Heart right ventricle (tissue), 16 donors: ENCODE data around the gene ALPK1. TPM values are rescaled to one million over a fixed set of nuclear protein-coding genes. Genes with fewer than 3 reads are reported as not detected.

Experiments used
- ATAC-seq, 8 donors: fragments of 200-7000 bp; cut with Tn5 transposase; one replicate each; pipeline ENCODE4 v1.9.1; 2020; ENCODE audit warnings: mild to moderate bottlenecking in 8 of 8, moderate library complexity in 8 of 8, moderate number of reproducible peaks in 1 of 8
- DNase-seq, 2 donors: peaks; one replicate each; pipeline ENCODE4 v3.0.0-alpha.2; 2020
- H3K27ac ChIP-seq, 10 donors: fragments of 200-600 bp; sonication (generic) in 2 of 10; one replicate each; pipeline versions ENCODE4 v1.5.0 to v1.8.0; 2020 to 2022; ENCODE audit warnings: mild to moderate bottlenecking in 3 of 10
- H3K27me3 ChIP-seq, 7 donors: fragments of 200-600 bp; one replicate each; pipeline ENCODE4 v1.8.0; 2021 to 2022; ENCODE audit warnings: mild to moderate bottlenecking in 2 of 7
- H3K36me3 ChIP-seq, 9 donors: fragments of 200-600 bp; sonication (generic) in 1 of 9; one replicate each; pipeline versions ENCODE4 v1.5.0 to v1.8.0; 2020 to 2022; ENCODE audit warnings: mild to moderate bottlenecking in 2 of 9
- H3K4me1 ChIP-seq, 9 donors: fragments of 200-600 bp; sonication (generic) in 1 of 9; one replicate each; pipeline versions ENCODE4 v1.5.0 to v1.8.0; 2020 to 2022; ENCODE audit warnings: mild to moderate bottlenecking in 4 of 9
- H3K4me3 ChIP-seq, 10 donors: fragments of 200-600 bp; sonication (generic) in 2 of 10; one replicate each; pipeline versions ENCODE4 v1.5.0 to v1.8.0; 2020 to 2022; ENCODE audit warnings: mild to moderate bottlenecking in 7 of 10, moderate library complexity in 2 of 10
- H3K9me3 ChIP-seq, 11 donors: fragments of 200-600 bp in 10 of 11; sonication (generic) in 2 of 11; one replicate each; pipeline versions ENCODE4 v1.5.0 to v1.8.0; 2013 to 2022; ENCODE audit warnings: mild to moderate bottlenecking in 2 of 11, control low read depth in 1 of 11, moderate library complexity in 1 of 11
- WGBS, 2 donors: extraction: QIAGEN DNeasy Blood & Tissue Kit; methylation state at CpG; one replicate each; pipeline ENCODE4 v1.1.7; 2013; ENCODE audit warnings: inconsistent platforms in 1 of 2; 5-methylcytosine and 5-hydroxymethylcytosine counted together
- intact Hi-C, 10 donors: fragments of 100-400 bp; cut with DNase I; formaldehyde crosslinking; loops; one replicate each; pipeline versions ENCODE4 v1.11.1 to v1.14.2; 2022
- polyA plus RNA-seq, 2 donors: library from polyadenylated mRNA; stranded (reverse); fragments of 200-250 nt; gene quantifications; one replicate each; pipeline ENCODE4 v1.2.3, GENCODE V29; 2013
- total RNA-seq, 10 donors: library from RNA; stranded (reverse); fragmentation: NEBNext Ultra II Directional in 3 of 10; extraction: Animal tissue kit (Norgen Biotek cat#: 25700) in 3 of 10; gene quantifications; one replicate each; pipeline versions ENCODE4 v1.2.1 to v1.2.4, GENCODE V29; 2021 to 2023
- TF ChIP-seq, protein P1 (sequence below), 9 donors: fragments of 200-600 bp; sonication (generic) in 2 of 9; IDR thresholded peaks; one replicate each; pipeline versions ENCODE4 v1.5.0 to v1.8.0; 2021 to 2022; ENCODE audit warnings: antibody characterized with exemption in 9 of 9, mild to moderate bottlenecking in 5 of 9, moderate library complexity in 1 of 9
- donor health status: Arrhythmogenic right ventricular cardiomyopathy.
- donor health status: ischemic (EF 13 %, LVEDD 7.1; RV severe dilation, severe dysfunction).
- donor health status: healthy with polysubstance abuse.
- donor health status: DM: no; HTN: yes; CAD: no.
- donor health status: DM: no; HTN: no; CAD: no.
- donor health status: ischemic (EF 25% LVEDD 6.9; RV normal size, moderate dysfunction).
- donor health status: ischemic (EF 25% LVEDD 5.7; RV mildly dilated, moderate dysfunction).
- donor health status: healthy.
- donor health status: DM: yes; HTN: yes; CAD: no.
- donor health status: Ischemic cardiomyopathy.
- donor health status: ischemic (EF 35%, LVEDD 5.7; RV mildly dilated, moderate dysfunction).
- donor health status: nonischemic (EF 11% LVEDD 7.7; RV severe dilation, severe dysfunction).
- donor health status: DM: yes; HTN: yes; CAD: no.
- donor health status: PGD.
- donor health status: ischemic (EF 29% LVEDD 5.4; RV normal size, mild dysfunction).
- donor health status: nonischemic (EF 23%, LVEDD 6.1; RV moderate dilation, normal function).

Gene ALPK1
- total and polyA plus RNA-seq, 12 donors: 1.1 to 11.0 (median 4.4) TPM

DNA sequence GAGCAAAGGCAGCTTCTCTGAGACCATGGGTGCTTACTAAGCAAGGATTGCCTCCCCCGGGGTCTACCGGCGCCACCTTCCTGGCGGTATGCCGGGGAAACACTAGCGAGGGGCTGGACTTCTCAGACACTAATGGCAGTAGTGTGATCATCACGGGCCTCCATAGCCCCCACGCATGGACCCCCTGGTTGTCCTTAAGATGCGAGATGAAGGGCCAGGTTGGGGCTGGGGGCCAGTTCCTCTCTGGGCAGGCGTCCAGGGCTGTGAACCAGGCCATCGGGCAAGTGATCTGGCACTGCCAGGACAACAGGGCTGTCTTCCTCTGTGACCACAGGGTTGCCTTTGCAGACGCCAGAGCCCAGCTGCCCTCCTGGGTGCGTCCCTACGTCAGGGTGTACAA, 60.7 kb downstream of the ALPK1 start:
- TF ChIP-seq, protein P1, sequence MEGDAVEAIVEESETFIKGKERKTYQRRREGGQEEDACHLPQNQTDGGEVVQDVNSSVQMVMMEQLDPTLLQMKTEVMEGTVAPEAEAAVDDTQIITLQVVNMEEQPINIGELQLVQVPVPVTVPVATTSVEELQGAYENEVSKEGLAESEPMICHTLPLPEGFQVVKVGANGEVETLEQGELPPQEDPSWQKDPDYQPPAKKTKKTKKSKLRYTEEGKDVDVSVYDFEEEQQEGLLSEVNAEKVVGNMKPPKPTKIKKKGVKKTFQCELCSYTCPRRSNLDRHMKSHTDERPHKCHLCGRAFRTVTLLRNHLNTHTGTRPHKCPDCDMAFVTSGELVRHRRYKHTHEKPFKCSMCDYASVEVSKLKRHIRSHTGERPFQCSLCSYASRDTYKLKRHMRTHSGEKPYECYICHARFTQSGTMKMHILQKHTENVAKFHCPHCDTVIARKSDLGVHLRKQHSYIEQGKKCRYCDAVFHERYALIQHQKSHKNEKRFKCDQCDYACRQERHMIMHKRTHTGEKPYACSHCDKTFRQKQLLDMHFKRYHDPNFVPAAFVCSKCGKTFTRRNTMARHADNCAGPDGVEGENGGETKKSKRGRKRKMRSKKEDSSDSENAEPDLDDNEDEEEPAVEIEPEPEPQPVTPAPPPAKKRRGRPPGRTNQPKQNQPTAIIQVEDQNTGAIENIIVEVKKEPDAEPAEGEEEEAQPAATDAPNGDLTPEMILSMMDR (IDR thresholded peaks at IDR 0.05): no peak
- no peak overlapping the region for H3K4me3 ChIP-seq
- intact Hi-C loops: no loop called here
- peaks cover 0 to 16% (median 0%) of the 10 kb centered on the region in 9 donors for H3K36me3 ChIP-seq
- no peaks in the 10 kb centered on the region for H3K27me3 ChIP-seq
- no peak overlapping the region for H3K27ac ChIP-seq
- WGBS, 2 donors: 86 to 93% methylated on average over 14 of the region's 14 CpGs
- no peaks in the 10 kb centered on the region for H3K4me1 ChIP-seq
- peaks cover 0 to 24% (median 0%) of the 10 kb centered on the region in 11 donors for H3K9me3 ChIP-seq
- DNase-seq: no peak
- ATAC-seq: no peak

DNA sequence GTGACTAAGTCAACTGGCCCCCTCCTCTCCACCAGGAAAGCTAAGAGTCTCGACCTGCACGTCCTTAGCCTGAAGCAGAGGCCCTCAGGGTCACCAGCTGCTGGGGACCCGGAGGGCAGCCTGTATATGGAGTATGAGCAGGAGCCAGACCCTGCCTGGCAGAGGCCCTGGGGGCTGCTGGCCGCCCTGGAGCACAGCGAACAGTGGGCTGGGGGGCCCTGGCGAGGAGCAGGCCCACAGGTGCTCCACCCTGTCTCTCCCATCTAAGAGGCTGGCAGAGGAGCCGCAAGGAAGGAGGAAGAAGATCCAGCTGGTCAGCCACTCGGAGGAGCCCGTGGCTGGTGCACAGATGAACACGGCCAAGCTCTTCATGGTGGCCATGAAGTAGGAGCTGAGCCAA, 61.2 kb downstream of the ALPK1 start:
- no peak overlapping the region for H3K27ac ChIP-seq
- no peak overlapping the region for H3K4me3 ChIP-seq
- no peaks in the 10 kb centered on the region for H3K27me3 ChIP-seq
- ATAC-seq (no peak), DNase-seq (no peak)
- TF ChIP-seq, protein P1 (IDR thresholded peaks at IDR 0.05): no peak
- WGBS, 2 donors: 94 to 95% methylated on average over 10 of the region's 10 CpGs
- intact Hi-C loops: no loop called here
- H3K4me1 ChIP-seq: no peaks in the 10 kb centered on the region
- H3K9me3 ChIP-seq: peaks cover 0 to 29% (median 0%) of the 10 kb centered on the region in 11 donors
- H3K36me3 ChIP-seq: peaks cover 0 to 16% (median 0%) of the 10 kb centered on the region in 9 donors

DNA sequence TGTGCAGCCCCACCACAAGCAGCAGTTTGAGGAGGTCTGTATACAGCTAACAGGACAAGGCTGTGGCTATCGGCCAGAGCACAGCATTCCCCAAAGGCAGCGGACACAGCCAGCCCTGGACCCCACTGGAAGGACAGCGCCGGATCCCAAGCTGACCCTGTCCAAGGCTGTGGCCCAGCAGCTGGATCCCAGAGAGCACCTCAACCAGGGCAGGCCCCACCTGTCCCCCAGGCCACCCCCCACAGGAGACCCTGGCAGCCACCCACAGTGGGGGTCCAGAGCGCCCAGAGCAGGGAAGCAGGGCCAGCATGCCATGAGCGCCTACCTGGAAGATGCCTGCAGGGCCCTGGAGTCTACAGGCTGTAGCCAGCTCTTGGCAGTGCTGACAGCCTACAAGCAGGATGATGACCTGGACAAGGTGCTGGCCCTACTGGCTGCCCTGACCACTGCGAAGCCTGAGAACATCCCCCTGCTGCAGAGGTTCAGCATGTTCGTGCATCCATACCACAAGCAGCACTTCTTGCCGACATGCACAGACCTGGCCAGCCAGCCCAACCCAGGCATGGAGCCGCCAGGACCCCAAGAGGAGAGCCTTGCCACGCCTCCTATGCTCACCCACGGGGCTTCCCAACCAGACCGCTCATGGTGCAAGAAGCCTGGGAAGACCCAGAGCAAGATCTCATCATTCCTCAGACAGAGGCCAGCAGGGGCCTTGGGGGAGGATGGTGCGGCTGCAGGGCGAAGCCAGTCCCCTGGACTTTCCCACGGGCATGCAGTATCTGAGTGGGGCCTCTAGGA, 62.0 kb downstream of the ALPK1 start:
- 96 to 97% methylated on average over 16 of the region's 16 CpGs for WGBS, 2 donors
- H3K36me3 ChIP-seq: peaks cover 0 to 16% (median 0%) of the 10 kb centered on the region in 9 donors
- intact Hi-C loops: no loop called here
- DNase-seq: no peak
- no peaks in the 10 kb centered on the region for H3K27me3 ChIP-seq
- H3K9me3 ChIP-seq: peaks cover 0 to 31% (median 0%) of the 10 kb centered on the region in 11 donors
- no peak overlapping the region for H3K4me3 ChIP-seq
- no peak for ATAC-seq
- TF ChIP-seq, protein P1 (IDR thresholded peaks at IDR 0.05): no peak
- H3K27ac ChIP-seq: no peak overlapping the region
- no peaks in the 10 kb centered on the region for H3K4me1 ChIP-seq

DNA sequence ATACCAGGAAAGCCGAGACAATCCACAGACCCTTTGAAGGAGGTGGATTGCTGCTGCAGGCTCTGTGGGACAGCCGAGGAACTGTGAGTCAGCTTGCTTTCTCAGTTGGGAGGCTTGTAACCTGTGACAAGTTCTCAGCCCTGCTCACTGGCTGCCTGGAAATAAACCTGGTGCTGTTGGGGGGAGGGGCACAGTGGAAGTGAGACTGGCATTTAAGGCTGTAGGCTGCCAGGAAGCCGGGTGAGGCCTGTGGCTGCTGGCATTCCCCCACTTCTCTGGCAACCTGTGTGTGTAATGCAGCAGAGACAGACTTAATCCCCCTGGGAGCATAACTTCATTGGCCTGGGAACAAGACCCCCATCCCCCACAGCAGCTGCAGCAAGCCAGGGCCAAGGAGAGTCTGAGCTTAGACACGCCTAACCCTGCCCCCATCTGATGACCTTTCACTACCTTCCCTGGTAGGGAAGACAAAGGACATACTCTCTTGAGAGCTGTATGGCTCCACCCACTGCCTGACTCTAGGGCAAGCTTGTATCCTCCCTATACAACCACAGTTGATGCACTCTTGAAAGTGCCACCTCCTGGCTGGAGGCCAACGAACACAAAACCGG, 64.1 kb downstream of the ALPK1 start:
- DNase-seq (no peak), ATAC-seq (peak in 4 of 8 donors; percentile 43 to 72 (median 58))
- no peak overlapping the region for H3K27ac ChIP-seq
- WGBS, 2 donors: 57 to 58% methylated on average over 6 of the region's 6 CpGs
- H3K4me1 ChIP-seq: no peaks in the 10 kb centered on the region
- intact Hi-C loops: no loop called here
- no peak overlapping the region for H3K4me3 ChIP-seq
- H3K36me3 ChIP-seq: peaks cover 0 to 16% (median 0%) of the 10 kb centered on the region in 9 donors
- TF ChIP-seq, protein P1 (IDR thresholded peaks at IDR 0.05): no peak
- H3K9me3 ChIP-seq: peaks cover 0 to 51% (median 2%) of the 10 kb centered on the region in 11 donors
- no peaks in the 10 kb centered on the region for H3K27me3 ChIP-seq
